BJ (cell line): ENCODE data around the gene HGD. TPM values are rescaled to one million over a fixed set of nuclear protein-coding genes. Genes with fewer than 3 reads are reported as not detected.

Source experiments
- CTCF ChIA-PET: fragments of 350-600 bp; formaldehyde crosslinking; extraction: SDS; loops from one replicate; lab custom pipeline; 2021; ENCODE audit warnings: antibody characterized with exemption, inconsistent platforms; lab: Yijun Ruan, JAX
- POLR2A ChIA-PET: fragments of 300-600 bp; sonication (Branson Sonifier 250); formaldehyde crosslinking; extraction: SDS; loops from one replicate; lab custom pipeline; 2021; ENCODE audit warnings: antibody characterized with exemption; lab: Charles Lee
- DNase-seq: peaks from one replicate; pipeline ENCODE4 v3.0.0-alpha.2; 2011; ENCODE audit warnings: low read depth
- H3K27me3 ChIP-seq: 2 replicates; pipeline ENCODE4 v1.6.0; 2011; ENCODE audit warnings: low read length; ENCODE audit not compliant: control insufficient read depth, insufficient read depth
- H3K36me3 ChIP-seq: 2 replicates; pipeline ENCODE4 v1.5.1; 2011; ENCODE audit warnings: low read length; ENCODE audit not compliant: control insufficient read depth, insufficient read depth
- H3K4me3 ChIP-seq: 2 replicates; pipeline ENCODE4 v1.5.1; 2011; ENCODE audit warnings: low read depth, mild to moderate bottlenecking, control low read depth, low read length
- CTCF ChIP-seq: IDR thresholded peaks from 2 replicates; pipeline ENCODE4 v1.5.1; 2011; ENCODE audit warnings: low read depth, mild to moderate bottlenecking, control low read depth, inconsistent platforms, low read length, moderate library complexity; ENCODE audit not compliant: insufficient read depth
- polyA plus RNA-seq: library from polyadenylated mRNA; depleted of rRNA; stranded (reverse); fragments of >200 nt; gene quantifications from 2 replicates; pipeline ENCODE4 v1.2.3, GENCODE V29; 2011

The HGD gene
- polyA plus RNA-seq, 1 experiment = 0.11 TPM

- no peaks in the 10 kb centered on the region for H3K36me3 ChIP-seq
- H3K4me3 ChIP-seq = no peak overlapping the region
- TF ChIP-seq CTCF = no peak
- CTCF ChIA-PET = interaction anchor here (0.7 kb wide), 1 partner anchor 11 kb away, joined by 3 read pairs; no protein-coding TSS in a partner anchor
- no peaks in the 10 kb centered on the region for H3K27me3 ChIP-seq
- no peak for DNase-seq
- POLR2A ChIA-PET = no interaction called here
Measured at GRCh38 chr3:120637851-120638559, 44.0 kb downstream of the HGD start.

- DNase-seq = no peak
- ChIA-PET CTCF (no interaction called here), POLR2A (no interaction called here)
- H3K27me3 ChIP-seq = no peaks in the 10 kb centered on the region
- no peak for TF ChIP-seq CTCF
- H3K36me3 ChIP-seq = no peaks in the 10 kb centered on the region
- no peak overlapping the region for H3K4me3 ChIP-seq
Measured at GRCh38 chr3:120636795-120637401, 45.1 kb downstream of the HGD start.

GRCh38 chr3:120634539-120634938 is 47.5 kb downstream of the HGD start:
- Histone ChIP-seq H3K4me3 (no peak overlapping the region), H3K36me3 (no peaks in the 10 kb centered on the region), H3K27me3 (no peaks in the 10 kb centered on the region)
- TF ChIP-seq CTCF = no peak
- POLR2A ChIA-PET = no interaction called here
- CTCF ChIA-PET = interaction anchor here (0.9 to 1.1 kb wide), 2 partner anchors 12 to 26 kb away, joined by 3 read pairs; no protein-coding TSS in a partner anchor
- DNase-seq = no peak

GRCh38 chr3:120625159-120625586 is 56.9 kb downstream of the HGD start:
- no peaks in the 10 kb centered on the region for H3K36me3 ChIP-seq

More at GRCh38 chr3:120625159-120625586, 56.9 kb downstream of the HGD start:
- ChIA-PET CTCF (interaction anchor here (0.6 kb wide), 1 partner anchor 58 kb away, joined by 5 read pairs; no protein-coding TSS in a partner anchor), POLR2A (no interaction called here)
- no peak overlapping the region for H3K4me3 ChIP-seq
- TF ChIP-seq CTCF = no peak
- no peak for DNase-seq
- no peaks in the 10 kb centered on the region for H3K27me3 ChIP-seq
